Upper lobe of right lung (tissue), 1 donor: ENCODE measurements around the gene PFDN1. TPM values are rescaled to one million over a fixed set of nuclear protein-coding genes. Genes with fewer than 3 reads are reported as not detected.

Source experiments
- ATAC-seq: fragments of 200-7000 bp; cut with Tn5 transposase; one replicate; pipeline ENCODE4 v1.9.1; 2020; ENCODE audit warnings: mild to moderate bottlenecking, moderate library complexity
- DNase-seq: peaks from one replicate; pipeline ENCODE4 v3.0.0-alpha.2; 2020
- H3K27ac ChIP-seq: fragments of 200-600 bp; one replicate; pipeline ENCODE4 v1.8.0; 2022
- H3K27me3 ChIP-seq: fragments of 200-600 bp; one replicate; pipeline ENCODE4 v1.8.0; 2022; ENCODE audit warnings: mild to moderate bottlenecking
- H3K36me3 ChIP-seq: fragments of 200-600 bp; one replicate; pipeline ENCODE4 v1.8.0; 2022
- H3K4me1 ChIP-seq: fragments of 200-600 bp; one replicate; pipeline ENCODE4 v1.8.0; 2022
- H3K4me3 ChIP-seq: fragments of 200-600 bp; one replicate; pipeline ENCODE4 v1.8.0; 2022; ENCODE audit warnings: mild to moderate bottlenecking
- H3K9me3 ChIP-seq: fragments of 200-600 bp; one replicate; pipeline ENCODE4 v1.8.0; 2022
- intact Hi-C: fragments of 100-400 bp; cut with DNase I; formaldehyde crosslinking; loops from one replicate; pipeline ENCODE4 v1.11.0; 2022
- long read RNA-seq: library from polyadenylated mRNA; unstranded; transcript quantifications from one replicate; pipeline ENCODE4 v2.0.0, GENCODE V29; 2021
- total RNA-seq: library from RNA; stranded (reverse); fragmentation: NEBNext Ultra II Directional; extraction: Animal tissue kit (Norgen Biotek cat#: 25700); gene quantifications from one replicate; pipeline ENCODE4 v1.2.1, GENCODE V29; 2021
- TF ChIP-seq, protein P1 (sequence below): fragments of 200-600 bp; IDR thresholded peaks from one replicate; pipeline ENCODE4 v1.8.0; 2022; ENCODE audit warnings: antibody characterized with exemption
- donor health status: DM: no; HTN: yes; CAD: no; lungs with severe emphysema.

The PFDN1 gene, protein sequence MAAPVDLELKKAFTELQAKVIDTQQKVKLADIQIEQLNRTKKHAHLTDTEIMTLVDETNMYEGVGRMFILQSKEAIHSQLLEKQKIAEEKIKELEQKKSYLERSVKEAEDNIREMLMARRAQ
- total RNA-seq, result 54.0 TPM
- long read RNA-seq, transcript PFDN1-201 (4 exons, 1,352 nt), result major isoform, 57 of 112 reads
- long read RNA-seq, transcript PFDN1-203 (3 exons, 1,091 nt), result minor isoform, 11 of 112 reads
- long read RNA-seq, partial matches to known transcripts, result 1 of 112 reads
- long read RNA-seq, other reads (novel, unspliced or antisense), result 43 of 112 reads

DNA sequence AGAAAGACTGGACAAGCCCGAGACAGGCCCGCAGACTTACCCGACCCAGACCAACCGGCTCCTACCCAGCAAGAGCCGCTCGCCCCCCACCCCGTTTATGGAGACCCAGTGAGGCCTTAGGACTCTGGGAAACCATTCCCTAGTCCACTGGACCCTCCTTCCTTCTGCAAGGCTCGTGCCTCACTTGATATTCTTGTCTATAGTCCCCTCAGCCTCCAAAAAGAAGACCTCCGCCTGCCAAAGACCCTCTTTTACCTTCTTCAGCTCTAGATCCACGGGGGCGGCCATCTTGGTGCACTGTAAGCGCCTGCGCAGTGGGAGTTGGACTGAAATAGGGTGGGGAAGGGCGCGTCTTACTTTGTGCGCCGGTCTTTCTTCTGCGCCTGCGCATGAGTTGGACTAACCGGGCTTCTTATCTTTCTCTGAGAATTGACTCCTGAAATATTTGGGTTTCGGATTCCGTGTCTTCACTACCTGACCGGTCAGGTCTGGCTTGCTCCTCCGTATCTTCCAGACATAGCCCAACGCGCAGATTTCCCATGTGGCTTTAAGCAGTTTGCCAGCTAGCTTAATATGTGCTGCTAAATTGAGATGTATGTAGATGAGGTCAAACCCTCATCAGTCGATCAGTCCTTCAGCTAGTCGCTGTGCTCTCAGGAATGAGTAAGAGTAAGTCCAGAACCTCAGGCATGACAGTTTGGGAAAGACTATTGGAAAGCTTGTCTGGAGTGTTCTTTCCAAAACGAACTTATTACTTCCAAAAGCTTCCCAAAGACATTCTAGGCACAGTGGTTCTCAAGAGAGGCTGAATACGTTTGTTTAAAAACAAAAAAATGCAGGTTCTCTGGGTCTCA, at the start of gene PFDN1:
TSS of gene PFDN1 (minus strand) at position 316 of the 854 bp plus-strand sequence. CDS start at position 288, 28 bp downstream.
- peak; percentile 95 for DNase-seq
- TF ChIP-seq, protein P1, sequence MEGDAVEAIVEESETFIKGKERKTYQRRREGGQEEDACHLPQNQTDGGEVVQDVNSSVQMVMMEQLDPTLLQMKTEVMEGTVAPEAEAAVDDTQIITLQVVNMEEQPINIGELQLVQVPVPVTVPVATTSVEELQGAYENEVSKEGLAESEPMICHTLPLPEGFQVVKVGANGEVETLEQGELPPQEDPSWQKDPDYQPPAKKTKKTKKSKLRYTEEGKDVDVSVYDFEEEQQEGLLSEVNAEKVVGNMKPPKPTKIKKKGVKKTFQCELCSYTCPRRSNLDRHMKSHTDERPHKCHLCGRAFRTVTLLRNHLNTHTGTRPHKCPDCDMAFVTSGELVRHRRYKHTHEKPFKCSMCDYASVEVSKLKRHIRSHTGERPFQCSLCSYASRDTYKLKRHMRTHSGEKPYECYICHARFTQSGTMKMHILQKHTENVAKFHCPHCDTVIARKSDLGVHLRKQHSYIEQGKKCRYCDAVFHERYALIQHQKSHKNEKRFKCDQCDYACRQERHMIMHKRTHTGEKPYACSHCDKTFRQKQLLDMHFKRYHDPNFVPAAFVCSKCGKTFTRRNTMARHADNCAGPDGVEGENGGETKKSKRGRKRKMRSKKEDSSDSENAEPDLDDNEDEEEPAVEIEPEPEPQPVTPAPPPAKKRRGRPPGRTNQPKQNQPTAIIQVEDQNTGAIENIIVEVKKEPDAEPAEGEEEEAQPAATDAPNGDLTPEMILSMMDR, result no peak
- Histone ChIP-seq H3K27ac (peak within 1 kb of the TSS; percentile 89), H3K4me1 (peaks cover 31% of the 10 kb centered on the region), H3K4me3 (peak within 1 kb of the TSS; percentile 94), H3K27me3 (no peaks in the 10 kb centered on the region), H3K36me3 (peaks cover 9% of the 10 kb centered on the region), H3K9me3 (no peaks in the 10 kb centered on the region)
- intact Hi-C loops, result no loop called here
- peak; percentile 98 for ATAC-seq

DNA sequence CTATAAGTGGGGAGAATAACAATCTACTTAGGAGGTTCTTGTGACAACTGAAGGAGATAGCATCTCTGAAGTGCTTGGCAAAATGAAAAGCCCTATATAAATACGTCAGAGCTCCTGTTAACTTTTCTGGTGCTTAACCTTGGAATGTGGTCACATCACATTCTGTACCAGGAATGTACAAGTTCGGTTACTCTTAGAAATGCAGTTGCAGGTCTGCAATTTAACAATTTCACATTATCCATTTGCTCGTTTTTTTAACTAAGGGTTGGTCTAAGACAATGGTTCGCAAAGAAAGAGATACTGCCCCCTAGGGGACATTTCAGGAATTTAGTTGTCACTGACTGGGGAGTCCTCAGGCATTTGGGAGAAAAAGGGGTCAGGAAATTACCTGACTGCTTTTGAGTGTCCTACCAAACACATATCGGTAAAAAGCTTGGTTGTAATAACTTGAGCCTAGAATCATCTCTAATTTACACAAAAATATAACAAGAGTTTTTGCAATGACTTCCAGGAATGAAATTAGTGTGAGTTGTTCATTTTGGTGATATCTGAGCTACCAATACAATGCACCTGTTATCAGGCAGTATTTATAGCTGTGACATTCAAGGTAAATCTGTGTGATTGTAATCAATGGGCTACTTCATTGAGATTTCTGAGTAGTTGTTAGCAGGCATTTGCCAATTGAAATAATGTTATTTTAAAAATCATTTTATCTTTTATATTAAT, 48.9 kb upstream of the PFDN1 start:
- Histone ChIP-seq H3K27me3 (no peaks in the 10 kb centered on the region), H3K27ac (no peak overlapping the region), H3K4me1 (peaks cover 6% of the 10 kb centered on the region), H3K4me3 (no peak overlapping the region), H3K9me3 (no peaks in the 10 kb centered on the region), H3K36me3 (no peaks in the 10 kb centered on the region)
- DNase-seq, result no peak
- TF ChIP-seq, protein P1, result peak; percentile 95
- intact Hi-C loops, result no loop called here
- ATAC-seq, result peak; percentile 74

DNA sequence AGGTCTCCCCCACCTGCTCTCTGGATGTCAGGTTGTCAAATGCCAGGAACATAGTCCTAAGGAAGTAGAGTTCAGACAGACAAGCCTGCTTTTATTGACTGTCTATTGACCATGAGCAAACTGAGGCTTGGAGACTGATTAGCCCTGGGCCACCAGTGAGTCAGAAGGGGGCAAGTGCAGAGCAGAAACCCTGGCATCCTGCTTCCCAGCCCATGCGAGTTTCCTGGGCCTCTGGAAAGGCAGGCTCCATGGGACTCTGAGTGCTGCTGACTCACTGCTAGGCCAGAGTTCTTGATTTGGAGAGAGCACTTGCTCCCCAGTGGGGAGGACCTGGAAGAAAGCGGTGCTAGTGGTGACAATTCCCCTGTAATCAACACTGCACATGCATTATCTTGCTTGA, 46.3 kb upstream of the PFDN1 start:
- no peaks in the 10 kb centered on the region for H3K9me3 ChIP-seq
- no peaks in the 10 kb centered on the region for H3K36me3 ChIP-seq
- ATAC-seq, result no peak
- no peak overlapping the region for H3K27ac ChIP-seq
- no peak overlapping the region for H3K4me3 ChIP-seq
- no peak for DNase-seq
- TF ChIP-seq, protein P1, result no peak
- H3K4me1 ChIP-seq, result peaks cover 18% of the 10 kb centered on the region
- no peaks in the 10 kb centered on the region for H3K27me3 ChIP-seq
- intact Hi-C loops, result loop anchor here (5.0 kb wide), 1 partner anchor 107 kb away; no protein-coding TSS in a partner anchor

DNA sequence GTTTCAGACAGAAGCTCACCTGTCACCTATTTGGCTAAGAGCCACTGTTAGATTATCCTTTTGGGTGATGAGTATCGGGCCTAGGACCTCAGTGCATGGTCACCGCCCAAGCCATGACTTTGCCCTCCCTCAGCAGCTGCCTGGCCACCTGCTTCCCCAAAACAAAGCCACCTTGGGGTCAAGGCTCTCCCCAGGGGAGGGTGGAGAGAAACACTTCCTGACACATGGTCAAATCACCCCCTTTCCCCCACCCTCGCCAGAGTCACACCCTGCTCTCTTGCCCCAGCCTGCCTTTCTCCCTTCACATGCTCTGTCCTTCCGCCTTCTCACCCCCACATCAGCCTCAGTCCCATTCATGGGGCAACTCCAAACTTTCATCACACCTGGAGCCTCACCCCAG, 45.2 kb upstream of the PFDN1 start:
- no peaks in the 10 kb centered on the region for H3K27me3 ChIP-seq
- ATAC-seq (peak; percentile 3), DNase-seq (no peak)
- peaks cover 30% of the 10 kb centered on the region for H3K4me1 ChIP-seq
- H3K36me3 ChIP-seq, result no peaks in the 10 kb centered on the region
- TF ChIP-seq, protein P1, result no peak
- no peaks in the 10 kb centered on the region for H3K9me3 ChIP-seq
- H3K4me3 ChIP-seq, result no peak overlapping the region
- peak overlapping the region; percentile 82 for H3K27ac ChIP-seq
- intact Hi-C loops, result loop anchor here (5.0 kb wide), 1 partner anchor 106 kb away; no protein-coding TSS in a partner anchor

DNA sequence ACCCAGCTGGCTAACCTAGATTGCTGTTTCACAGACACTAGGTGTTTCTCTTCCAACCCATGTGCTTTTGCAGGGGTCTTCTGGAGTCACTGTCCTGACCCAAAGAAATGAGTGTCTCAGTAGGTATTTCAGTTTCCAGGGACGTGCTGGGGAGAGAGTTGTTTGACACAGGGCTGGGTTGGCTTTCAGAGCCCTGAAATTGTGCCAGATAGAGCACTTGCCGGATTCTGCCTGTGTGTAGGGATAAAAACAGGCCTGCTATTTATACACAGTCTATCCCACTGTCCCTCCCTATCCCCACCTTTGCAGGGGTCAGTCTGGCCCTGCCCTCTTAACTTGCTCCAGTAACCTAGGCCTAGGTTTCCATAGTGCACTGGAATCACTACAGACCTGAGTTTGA, 44.5 kb upstream of the PFDN1 start:
- ATAC-seq, result no peak
- peaks cover 37% of the 10 kb centered on the region for H3K4me1 ChIP-seq
- H3K27ac ChIP-seq, result peak overlapping the region; percentile 82
- H3K27me3 ChIP-seq, result no peaks in the 10 kb centered on the region
- peak overlapping the region; percentile 90 for H3K4me3 ChIP-seq
- TF ChIP-seq, protein P1, result no peak
- H3K9me3 ChIP-seq, result no peaks in the 10 kb centered on the region
- no peak for DNase-seq
- no peaks in the 10 kb centered on the region for H3K36me3 ChIP-seq
- intact Hi-C loops, result loop anchor here (5.0 kb wide), 1 partner anchor 105 kb away; no protein-coding TSS in a partner anchor
